SK-N-SH (cell line): ENCODE measurements around the gene HDAC2. TPM values are rescaled to one million over a fixed set of nuclear protein-coding genes. Genes with fewer than 3 reads are reported as not detected.

Experiments
- CTCF ChIA-PET: fragments of 300-600, 350-600 bp; formaldehyde crosslinking; extraction: SDS; loops from one replicate; lab custom pipeline; 2021; lab: Yijun Ruan, JAX
- POLR2A ChIA-PET: fragments of 350-600 bp; sonication (Branson Sonifier 250); formaldehyde crosslinking; extraction: SDS; loops from one replicate; lab custom pipeline; 2020; ENCODE audit warnings: antibody characterized with exemption, inconsistent platforms; lab: Yijun Ruan, JAX
- DNase-seq: peaks from one replicate; pipeline ENCODE4 v3.0.0; 2012
- H2AFZ ChIP-seq: fragments of 200-600 bp; sonication (generic); 2 replicates; pipeline ENCODE4 v1.8.1; 2016; ENCODE audit warnings: antibody characterized with exemption, mild to moderate bottlenecking, low read depth
- H3F3A ChIP-seq: fragments of 200-600 bp; sonication (generic); replicated peaks from 2 replicates; pipeline ENCODE3; 2016; ENCODE audit warnings: antibody characterized with exemption, mild to moderate bottlenecking; ENCODE audit not compliant: insufficient read depth
- H3K27ac ChIP-seq, 2 experiments: fragments of 200-500 bp in 1 of 2; fragments of 200-600 bp in 1 of 2; sonication (Bioruptor generic) in 1 of 2; sonication (generic), shearing (Covaris generic) in 1 of 2; 2 replicates each; pipeline versions ENCODE4 v1.5.1 to v1.6.1; 2014 to 2016; ENCODE audit warnings: low read depth in 2 of 2, inconsistent platforms in 1 of 2, low read length in 1 of 2, mild to moderate bottlenecking in 1 of 2, mixed read lengths in 1 of 2
- H3K27me3 ChIP-seq: fragments of 200-600 bp; sonication (generic), shearing (Covaris generic); 2 replicates; pipeline ENCODE4 v1.6.1; 2016; ENCODE audit warnings: mixed run types; ENCODE audit not compliant: insufficient read depth
- H3K36me3 ChIP-seq, 2 experiments: fragments of 200-500 bp in 1 of 2; fragments of 200-600 bp in 1 of 2; sonication (Bioruptor generic) in 1 of 2; sonication (generic) in 1 of 2; replicated peaks in 1 of 2; 2 replicates each; pipeline versions ENCODE3 to v1.5.1; 2014 to 2016; ENCODE audit warnings: low read length in 1 of 2, mild to moderate bottlenecking in 1 of 2; ENCODE audit not compliant: insufficient read depth in 2 of 2, control insufficient read depth in 1 of 2
- H3K4me1 ChIP-seq, 2 experiments: fragments of 200-500 bp in 1 of 2; fragments of 200-600 bp in 1 of 2; sonication (Bioruptor generic) in 1 of 2; sonication (generic), shearing (Covaris generic) in 1 of 2; 2 replicates each; pipeline versions ENCODE4 v1.5.1 to v1.6.1; 2014 to 2016; ENCODE audit warnings: low read depth in 1 of 2, low read length in 1 of 2, mixed run types in 1 of 2; ENCODE audit not compliant: insufficient read depth in 2 of 2, control insufficient read depth in 1 of 2
- H3K4me2 ChIP-seq: fragments of 200-600 bp; sonication (generic), shearing (Covaris generic); 2 replicates; pipeline ENCODE4 v1.6.1; 2017; ENCODE audit warnings: mixed run types
- H3K4me3 ChIP-seq, 2 experiments: fragments of 200-500 bp in 1 of 2; fragments of 200-600 bp in 1 of 2; sonication (Bioruptor generic) in 1 of 2; sonication (generic), shearing (Covaris generic) in 1 of 2; 2 replicates each; pipeline versions ENCODE4 v1.5.1 to v1.8.1; 2014 to 2016; ENCODE audit warnings: low read depth in 2 of 2, inconsistent platforms in 1 of 2, low read length in 1 of 2, mild to moderate bottlenecking in 1 of 2, mixed read lengths in 1 of 2, moderate library complexity in 1 of 2
- H3K79me2 ChIP-seq: fragments of 200-600 bp; sonication (generic); 2 replicates; pipeline ENCODE4 v1.8.1; 2017; ENCODE audit warnings: mild to moderate bottlenecking; ENCODE audit not compliant: insufficient read depth
- H3K9ac ChIP-seq: fragments of 200-600 bp; sonication (generic); 2 replicates; pipeline ENCODE4 v1.6.1; 2017; ENCODE audit warnings: mixed run types
- H3K9me2 ChIP-seq: fragments of 200-600 bp; sonication (generic); 2 replicates; pipeline ENCODE4 v1.6.1; 2017; ENCODE audit warnings: mixed run types
- H3K9me3 ChIP-seq: fragments of 200-600 bp; sonication (generic); 2 replicates; pipeline ENCODE4 v1.6.1; 2017; ENCODE audit warnings: mixed run types, mild to moderate bottlenecking, moderate library complexity
- H4K20me1 ChIP-seq: fragments of 200-600 bp; sonication (generic); 2 replicates; pipeline ENCODE4 v1.6.1; 2017; ENCODE audit warnings: mild to moderate bottlenecking, mixed run types; ENCODE audit not compliant: insufficient read depth
- ELF1 ChIP-seq: IDR thresholded peaks from 2 replicates; pipeline ENCODE4 v1.4.0; 2012
- FOSL2 ChIP-seq: IDR thresholded peaks from 2 replicates; pipeline ENCODE4 v1.4.0; 2012; ENCODE audit warnings: low read depth, mild to moderate bottlenecking, moderate library complexity, borderline replicate concordance
- FOXJ3 ChIP-seq: sonication (generic); formaldehyde crosslinking; IDR thresholded peaks from 2 replicates; pipeline ENCODE4 v1.5.1; 2020; ENCODE audit warnings: mild to moderate bottlenecking, missing genetic modification reagents
- GABPA ChIP-seq: IDR thresholded peaks from 2 replicates; pipeline ENCODE4 v1.4.0; 2012; ENCODE audit warnings: low read depth, mild to moderate bottlenecking
- GATA2 ChIP-seq: sonication (generic); formaldehyde crosslinking; IDR thresholded peaks from 2 replicates; pipeline ENCODE4 v1.5.0; 2020; ENCODE audit warnings: mild to moderate bottlenecking, missing genetic modification reagents
- JUND ChIP-seq: IDR thresholded peaks from 2 replicates; pipeline ENCODE4 v1.4.0; 2012
- MXI1 ChIP-seq: IDR thresholded peaks from 2 replicates; pipeline ENCODE4 v1.6.1; 2012; ENCODE audit warnings: mild to moderate bottlenecking, low read depth, low read length, improper control_type of control experiment
- SIN3A ChIP-seq: IDR thresholded peaks from 2 replicates; pipeline ENCODE4 v1.6.1; 2012; ENCODE audit warnings: low read depth, mild to moderate bottlenecking, low read length, moderate library complexity, borderline replicate concordance
- TAF1 ChIP-seq: IDR thresholded peaks from 2 replicates; pipeline ENCODE4 v1.6.1; 2012; ENCODE audit warnings: low read depth, mild to moderate bottlenecking, low read length, moderate library complexity, borderline replicate concordance
- YY1 ChIP-seq: IDR thresholded peaks from 2 replicates; pipeline ENCODE4 v1.4.0; 2012; ENCODE audit warnings: low read depth, mild to moderate bottlenecking
- WGBS: methylation state at CpG from one replicate; pipeline ENCODE4 v1.1.6; 2017; ENCODE audit warnings: low lambda C conversion rate; 5-methylcytosine and 5-hydroxymethylcytosine counted together
- polyA plus RNA-seq, 3 experiments: library from polyadenylated mRNA; depleted of rRNA; stranded (reverse); fragments of >200 nt; gene quantifications; 2 replicates each; pipeline ENCODE4 v1.2.3, GENCODE V29; 2012
- TF ChIP-seq, protein P1 (sequence below): IDR thresholded peaks from 2 replicates; pipeline ENCODE4 v1.4.0; 2012; ENCODE audit warnings: low read depth
- TF ChIP-seq, protein P2 (sequence below): IDR thresholded peaks from 2 replicates; pipeline ENCODE4; 2012
- TF ChIP-seq, protein P3 (sequence below): fragments of 150-350 bp; IDR thresholded peaks from 2 replicates; pipeline ENCODE4 v1.6.1; 2016; ENCODE audit warnings: mild to moderate bottlenecking, low read depth, low read length
- TF ChIP-seq, protein P4 (sequence below): fragments of 150-350 bp; IDR thresholded peaks from 2 replicates; pipeline ENCODE4 v1.6.1; 2017; ENCODE audit warnings: antibody characterized with exemption, low read length, low read depth, borderline replicate concordance

The HDAC2 gene
- polyA plus RNA-seq, 1 of the 3 experiments (the other 2 are of a cell fraction): 90.4 TPM

DNA sequence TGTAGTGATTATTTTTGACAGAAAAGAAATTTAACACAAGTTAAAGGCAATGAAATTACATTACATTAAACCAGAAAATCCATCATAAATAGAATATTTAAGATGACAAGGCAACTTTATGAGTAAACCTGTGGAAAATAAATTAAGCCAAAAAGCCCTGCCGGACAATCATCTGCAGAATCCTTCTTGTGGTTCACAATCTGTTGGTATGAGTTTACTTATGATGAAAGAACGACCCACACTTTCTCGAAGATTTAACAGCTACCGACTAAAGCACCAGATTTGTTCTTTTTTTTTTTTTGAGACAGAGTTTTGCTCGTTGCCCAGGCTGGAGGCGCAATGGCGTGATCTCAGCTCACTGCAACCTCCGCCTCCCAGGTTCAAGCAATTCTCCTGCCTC lies 21.4 kb downstream of the HDAC2 start:
- TF ChIP-seq GATA2 (CRISPR knock-in tag) (no peak), TAF1 (no peak), FOSL2 (no peak), SIN3A (no peak)
- TF ChIP-seq, protein P1, sequence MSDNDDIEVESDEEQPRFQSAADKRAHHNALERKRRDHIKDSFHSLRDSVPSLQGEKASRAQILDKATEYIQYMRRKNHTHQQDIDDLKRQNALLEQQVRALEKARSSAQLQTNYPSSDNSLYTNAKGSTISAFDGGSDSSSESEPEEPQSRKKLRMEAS: no peak
- H3K4me3 ChIP-seq: no peak overlapping the region
- ChIA-PET POLR2A (no interaction called here), CTCF (no interaction called here)
- H3K4me2 ChIP-seq: no peak overlapping the region
- H3K79me2 ChIP-seq: peaks cover 36% of the 10 kb centered on the region
- H3K36me3 ChIP-seq: peaks cover 75 to 77% of the 10 kb centered on the region in 2 experiments
- H4K20me1 ChIP-seq: no peaks in the 10 kb centered on the region
- DNase-seq: no peak
- H3K9me2 ChIP-seq: no peaks in the 10 kb centered on the region; the same call in 1 of the 2 replicates
- 91% methylated on average over 8 of the region's 8 CpGs for WGBS
- H3K27ac ChIP-seq: no peak overlapping the region
- no peaks in the 10 kb centered on the region for H3K27me3 ChIP-seq
- peaks cover 19% of the 10 kb centered on the region for H3F3A ChIP-seq
- no peaks in the 10 kb centered on the region; a peak in 1 of 4 replicates for H3K4me1 ChIP-seq
- no peaks in the 10 kb centered on the region for H3K9me3 ChIP-seq
- H3K9ac ChIP-seq: no peak overlapping the region
- H2AFZ ChIP-seq: no peak overlapping the region

DNA sequence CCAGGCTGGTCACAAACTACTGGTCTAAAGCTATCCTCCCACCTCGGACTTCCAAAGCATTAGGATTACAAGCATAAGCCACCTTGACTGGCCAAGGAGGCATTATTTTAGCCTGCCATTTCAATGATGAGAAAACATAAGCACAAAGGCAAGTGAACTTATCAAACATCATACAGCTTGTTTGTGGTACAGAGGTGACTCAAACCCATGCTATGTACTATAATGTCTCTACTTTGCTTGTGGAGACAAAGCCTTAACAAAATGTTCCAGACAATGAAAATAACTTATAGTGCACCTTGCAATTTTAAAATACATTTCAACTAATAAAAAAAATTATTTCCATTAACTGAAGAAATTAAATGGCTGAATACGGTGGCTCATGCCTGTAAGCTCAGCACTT lies 26.2 kb downstream of the HDAC2 start:
- Histone ChIP-seq H2AFZ (no peak overlapping the region), H3K4me2 (no peak overlapping the region), H3K4me3 (no peak overlapping the region), H3K36me3 (peaks cover 90% of the 10 kb centered on the region in 2 experiments), H3K9me3 (no peaks in the 10 kb centered on the region), H3K27me3 (no peaks in the 10 kb centered on the region), H4K20me1 (no peaks in the 10 kb centered on the region), H3K9me2 (no peaks in the 10 kb centered on the region; the same call in 1 of the 2 replicates), H3K79me2 (peaks cover 20% of the 10 kb centered on the region), H3K27ac (no peak overlapping the region), H3F3A (peaks cover 34% of the 10 kb centered on the region), H3K4me1 (no peaks in the 10 kb centered on the region; a peak in 1 of 4 replicates), H3K9ac (no peak overlapping the region)
- DNase-seq: no peak
- TF ChIP-seq, protein P2, sequence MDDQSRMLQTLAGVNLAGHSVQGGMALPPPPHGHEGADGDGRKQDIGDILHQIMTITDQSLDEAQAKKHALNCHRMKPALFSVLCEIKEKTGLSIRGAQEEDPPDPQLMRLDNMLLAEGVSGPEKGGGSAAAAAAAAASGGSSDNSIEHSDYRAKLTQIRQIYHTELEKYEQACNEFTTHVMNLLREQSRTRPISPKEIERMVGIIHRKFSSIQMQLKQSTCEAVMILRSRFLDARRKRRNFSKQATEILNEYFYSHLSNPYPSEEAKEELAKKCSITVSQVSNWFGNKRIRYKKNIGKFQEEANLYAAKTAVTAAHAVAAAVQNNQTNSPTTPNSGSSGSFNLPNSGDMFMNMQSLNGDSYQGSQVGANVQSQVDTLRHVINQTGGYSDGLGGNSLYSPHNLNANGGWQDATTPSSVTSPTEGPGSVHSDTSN: no peak
- TF ChIP-seq YY1 (no peak), ELF1 (no peak), SIN3A (no peak), JUND (no peak), GATA2 (CRISPR knock-in tag) (no peak), GABPA (no peak), MXI1 (no peak), FOXJ3 (CRISPR knock-in tag) (no peak)
- TF ChIP-seq, protein P3, sequence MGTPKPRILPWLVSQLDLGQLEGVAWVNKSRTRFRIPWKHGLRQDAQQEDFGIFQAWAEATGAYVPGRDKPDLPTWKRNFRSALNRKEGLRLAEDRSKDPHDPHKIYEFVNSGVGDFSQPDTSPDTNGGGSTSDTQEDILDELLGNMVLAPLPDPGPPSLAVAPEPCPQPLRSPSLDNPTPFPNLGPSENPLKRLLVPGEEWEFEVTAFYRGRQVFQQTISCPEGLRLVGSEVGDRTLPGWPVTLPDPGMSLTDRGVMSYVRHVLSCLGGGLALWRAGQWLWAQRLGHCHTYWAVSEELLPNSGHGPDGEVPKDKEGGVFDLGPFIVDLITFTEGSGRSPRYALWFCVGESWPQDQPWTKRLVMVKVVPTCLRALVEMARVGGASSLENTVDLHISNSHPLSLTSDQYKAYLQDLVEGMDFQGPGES: no peak
- TF ChIP-seq, protein P4, sequence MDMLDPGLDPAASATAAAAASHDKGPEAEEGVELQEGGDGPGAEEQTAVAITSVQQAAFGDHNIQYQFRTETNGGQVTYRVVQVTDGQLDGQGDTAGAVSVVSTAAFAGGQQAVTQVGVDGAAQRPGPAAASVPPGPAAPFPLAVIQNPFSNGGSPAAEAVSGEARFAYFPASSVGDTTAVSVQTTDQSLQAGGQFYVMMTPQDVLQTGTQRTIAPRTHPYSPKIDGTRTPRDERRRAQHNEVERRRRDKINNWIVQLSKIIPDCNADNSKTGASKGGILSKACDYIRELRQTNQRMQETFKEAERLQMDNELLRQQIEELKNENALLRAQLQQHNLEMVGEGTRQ: no peak
- WGBS: 93% methylated on average over 2 of the region's 2 CpGs
- POLR2A ChIA-PET: no interaction called here
- CTCF ChIA-PET: interaction anchor here (5.2 kb wide), 1 partner anchor 8 kb away, joined by 32 read pairs; no protein-coding TSS in a partner anchor
